Measurements from ENCODE around the gene SEMA4D.

DNA sequence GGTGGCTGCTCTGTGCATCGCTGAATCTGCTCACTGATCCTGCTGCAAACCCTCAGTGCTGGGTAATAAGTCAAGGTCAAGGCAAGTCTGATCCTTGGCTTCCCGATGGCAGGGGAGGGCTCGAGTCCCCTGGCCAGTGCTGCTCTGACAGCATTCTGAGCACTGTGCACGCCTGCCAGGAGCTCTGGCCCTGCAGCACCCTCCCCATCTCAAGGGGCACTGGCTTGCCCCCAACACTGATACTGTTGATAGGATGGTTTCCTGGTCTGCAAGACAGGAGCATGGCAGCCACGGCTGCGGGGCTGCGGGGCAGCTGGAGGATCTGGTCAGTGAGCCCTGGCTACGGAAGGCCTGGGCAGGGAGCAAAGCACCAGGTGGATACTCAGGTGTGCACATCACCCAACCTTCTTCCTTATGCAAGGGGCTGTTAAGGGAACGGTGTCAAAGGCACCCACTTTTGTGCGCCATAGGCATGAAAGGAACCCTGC lies 107.8 kb downstream of the SEMA4D start:
- TF ChIP-seq POLR2A (IDR thresholded peaks at IDR 0.05; ENCODE audit: low read length) = no peak
- TF ChIP-seq GATA1 (IDR thresholded peaks at IDR 0.05; ENCODE audit: low read depth, low read length) = no peak

All from erythroblast (primary cell).